ENCODE results near the gene BTAF1. TPM values are rescaled to one million over a fixed set of nuclear protein-coding genes. Genes with fewer than 3 reads are reported as not detected.

Gene BTAF1
- total RNA-seq, 4 donors from 2014 or later = 42.6 to 61.3 (median 46.6) TPM

GRCh38 chr10:91987397-91988037 is 63.9 kb downstream of the BTAF1 start:
- WGBS, 2 donors = 93 to 98% methylated on average over 8 of the region's 8 CpGs
- no peak overlapping the region for H3K27ac ChIP-seq

GRCh38 chr10:91992031-91992430 is 68.5 kb downstream of the BTAF1 start:
- no peak overlapping the region for H3K27ac ChIP-seq
- intact Hi-C loops (cut with DNase I) = no loop called here
- 88 to 93% methylated on average over 1 of the region's 1 CpG for WGBS, 2 donors
- H3K9me3 ChIP-seq = no peaks in the 10 kb centered on the region
- peaks cover 10 to 13% of the 10 kb centered on the region in 2 donors for H3K36me3 ChIP-seq
- H3K4me3 ChIP-seq (replicated peaks in 1 of 3) = no peak overlapping the region
- no peaks in the 10 kb centered on the region for H3K27me3 ChIP-seq
- no peaks in the 10 kb centered on the region for H3K4me1 ChIP-seq
- no peak for DNase-seq
- TF ChIP-seq CTCF (IDR thresholded peaks at IDR 0.05) (no peak), POLR2A (IDR thresholded peaks at IDR 0.05) (no peak)

More at GRCh38 chr10:91987397-91988037, 63.9 kb downstream of the BTAF1 start:
- Histone ChIP-seq H3K36me3 (peaks cover 17% of the 10 kb centered on the region in 2 donors), H3K27me3 (no peaks in the 10 kb centered on the region), H3K9me3 (no peaks in the 10 kb centered on the region), H3K4me1 (no peaks in the 10 kb centered on the region), H3K4me3 (replicated peaks in 1 of 3) (no peak overlapping the region)
- intact Hi-C loops (cut with DNase I) = no loop called here
- TF ChIP-seq POLR2A (IDR thresholded peaks at IDR 0.05) = no peak
- TF ChIP-seq CTCF (IDR thresholded peaks at IDR 0.05) = no peak
- DNase-seq = no peak

GRCh38 chr10:91996266-91996665 is 72.7 kb downstream of the BTAF1 start:
- no peak for DNase-seq
- Histone ChIP-seq H3K9me3 (no peaks in the 10 kb centered on the region), H3K4me3 (replicated peaks in 1 of 3) (no peak overlapping the region), H3K27me3 (no peaks in the 10 kb centered on the region), H3K27ac (no peak overlapping the region), H3K4me1 (no peaks in the 10 kb centered on the region), H3K36me3 (peaks cover 9 to 10% of the 10 kb centered on the region in 2 donors)
- intact Hi-C loops (cut with DNase I) = no loop called here
- 69 to 78% methylated on average over 2 of the region's 2 CpGs for WGBS, 2 donors
- TF ChIP-seq CTCF (IDR thresholded peaks at IDR 0.05) (no peak), POLR2A (IDR thresholded peaks at IDR 0.05) (no peak)

- intact Hi-C loops (cut with DNase I) = no loop called here
- no peaks in the 10 kb centered on the region for H3K4me1 ChIP-seq
- TF ChIP-seq POLR2A (IDR thresholded peaks at IDR 0.05) (no peak), CTCF (IDR thresholded peaks at IDR 0.05) (no peak)
- H3K9me3 ChIP-seq = no peaks in the 10 kb centered on the region
- no peak overlapping the region for H3K27ac ChIP-seq
- H3K4me3 ChIP-seq (replicated peaks in 1 of 3) = no peak overlapping the region
- no peak for DNase-seq
- peaks cover 5 to 7% of the 10 kb centered on the region in 2 donors for H3K36me3 ChIP-seq
- H3K27me3 ChIP-seq = no peaks in the 10 kb centered on the region
- WGBS, 2 donors = 95 to 99% methylated on average over 3 of the region's 3 CpGs
Observed at GRCh38 chr10:92001581-92001980, 78.0 kb downstream of the BTAF1 start.

- Histone ChIP-seq H3K9me3 (no peaks in the 10 kb centered on the region), H3K4me1 (no peaks in the 10 kb centered on the region), H3K27ac (no peak overlapping the region), H3K4me3 (replicated peaks in 1 of 3) (no peak overlapping the region), H3K36me3 (peaks cover 5 to 7% of the 10 kb centered on the region in 2 donors), H3K27me3 (no peaks in the 10 kb centered on the region)
- intact Hi-C loops (cut with DNase I) = no loop called here
- 97 to 98% methylated on average over 2 of the region's 2 CpGs for WGBS, 2 donors
- TF ChIP-seq POLR2A (IDR thresholded peaks at IDR 0.05) = no peak
- no peak for TF ChIP-seq CTCF (IDR thresholded peaks at IDR 0.05)
- DNase-seq = no peak
Observed at GRCh38 chr10:92001995-92002394, 78.4 kb downstream of the BTAF1 start.

All from thyroid gland (tissue), 4 donors.